ENCODE measurements around the gene TRMT11. TPM values are rescaled to one million over a fixed set of nuclear protein-coding genes. Genes with fewer than 3 reads are reported as not detected.

The TRMT11 gene
- total and polyA plus RNA-seq, 9 of the 15 experiments (the other 6 are each of a cell fraction or from before 2014, with no cell fraction given): 38.8 to 88.0 (median 59.8) TPM

- Histone ChIP-seq H3K79me2 (ENCODE audit: control insufficient read depth, insufficient read depth, low read length) (peaks cover 11% of the 10 kb centered on the region; the same call in 1 of the 3 replicates), H3K36me3 (ENCODE audit: control insufficient read depth, insufficient read depth, low read length) (peaks cover 83% of the 10 kb centered on the region), H2AFZ (ENCODE audit: low read depth, low read length) (0 out of 2 replicates have a peak overlapping the region, but pooled peaks have one; percentile 25), H3K27me3 (ENCODE audit: control insufficient read depth in 2 of 2, insufficient read depth in 2 of 2, low read length in 2 of 2) (no peaks in the 10 kb centered on the region), H3K4me2 (ENCODE audit: insufficient read depth, low read length) (no peak overlapping the region), H3K27ac (ENCODE audit: extremely low read depth, low read depth, low read length) (peak overlapping the region; percentile 18; the same call in 1 of the 3 replicates), H3K4me1 (replicated peaks in 1 of 2; ENCODE audit: control insufficient read depth in 2 of 2, insufficient read depth in 2 of 2, low read length in 2 of 2) (peaks cover 0 to 8% of the 10 kb centered on the region in 2 experiments; a peak in 2 of 5 replicates), H3K4me3 (no peak overlapping the region), H4K20me1 (replicated peaks; ENCODE audit: control insufficient read depth, insufficient read depth, low read length) (no peaks in the 10 kb centered on the region), H3K9ac (ENCODE audit: insufficient read depth in 1 of 2, low read depth in 2 of 2, low read length in 2 of 2) (no peak overlapping the region), H3K9me3 (replicated peaks; ENCODE audit: control insufficient read depth, insufficient read depth, low read depth, low read length) (no peaks in the 10 kb centered on the region), H3K9me1 (ENCODE audit: control insufficient read depth, insufficient read depth, low read length) (no peaks in the 10 kb centered on the region)
- intact Hi-C loops (cut with micrococcal nuclease): loop anchor here (1.0 to 5.0 kb wide), 3 partner anchors 79 to 1089 kb away; no protein-coding TSS in a partner anchor
- BruUV-seq (replicated peaks): no TSS peak
- in situ Hi-C loops (cut with MboI): loop anchor here (25.0 kb wide), 2 partner anchors 304 to 1079 kb away; partner anchors contain the start of genes CENPW and RSPO3
- FAIRE-seq (peak; percentile 92), DNase-seq (ENCODE audit: extremely low read depth in 1 of 4, low spot score in 3 of 4) (peak; percentile 28 to 76 (median 51)), ATAC-seq (peak; percentile 99)
- ChIA-PET CTCF (ENCODE audit: low intra/inter-chr PET ratio) (interaction anchor here (0.6 to 1.5 kb wide), 4 partner anchors 37 to 1735 kb away, joined by 3 to 4 read pairs (median 3); no protein-coding TSS in a partner anchor), POLR2A (no interaction called here)
- 3% methylated on average over 3 of the region's 3 CpGs for WGBS (ENCODE audit: insufficient coverage, low coverage, missing lambda C conversion rate)
- TF ChIP-seq ZNF592 (IDR thresholded peaks at IDR 0.05) (peak; percentile 66), ZHX1 (conservative IDR thresholded peaks at IDR 0.05; ENCODE audit: low read length) (no peak), JUND (IDR thresholded peaks at IDR 0.05; ENCODE audit: borderline replicate concordance, low read depth, low read length) (no peak), JUND (tag; IDR thresholded peaks at IDR 0.05; ENCODE audit: borderline replicate concordance, low read depth, low read length) (peak; percentile 25; the same call in 1 of the 3 replicates), ZNF174 (CRISPR knock-in tag; IDR thresholded peaks at IDR 0.05) (no peak), HMBOX1 (IDR thresholded peaks at IDR 0.05) (peak; percentile 66; the same call in 1 of the 2 replicates), CTCF (IDR thresholded peaks at IDR 0.05 in 2 of 3, conservative IDR thresholded peaks at IDR 0.05 in 1 of 3; ENCODE audit: insufficient read depth in 2 of 3, low read depth in 1 of 3, low read length in 3 of 3) (peak; percentile 60 to 81 (median 75)), HNRNPLL (IDR thresholded peaks at IDR 0.05; ENCODE audit: low read depth, low read length, poor library complexity, severe bottlenecking) (no peak), MEF2A (IDR thresholded peaks at IDR 0.05; ENCODE audit: control insufficient read depth, low read depth, low read length) (no peak), PYGO2 (tag; IDR thresholded peaks at IDR 0.05) (no peak), ELF1 (tag; IDR thresholded peaks at IDR 0.05) (peak; percentile 59), CC2D1A (IDR thresholded peaks at IDR 0.05) (peak; percentile 27; the same call in 1 of the 2 replicates)
Observed at GRCh38 chr6:126033696-126034095, 47.4 kb downstream of the TRMT11 start.

All from K562 (cell line).